ENCODE results near the gene SESN1.

SESN1 gene

GRCh38 chr6:108942556-108943492 is 151.8 kb downstream of the SESN1 start:
- in situ Hi-C loops (cut with MboI; ENCODE audit: low sequenced_read_pairs): no loop called here

GRCh38 chr6:108941859-108942258 is 152.8 kb downstream of the SESN1 start:
- in situ Hi-C loops (cut with MboI; ENCODE audit: low sequenced_read_pairs): no loop called here

- in situ Hi-C loops (cut with MboI; ENCODE audit: low sequenced_read_pairs): no loop called here
Measured at GRCh38 chr6:108941281-108941680, 153.4 kb downstream of the SESN1 start.

DNA sequence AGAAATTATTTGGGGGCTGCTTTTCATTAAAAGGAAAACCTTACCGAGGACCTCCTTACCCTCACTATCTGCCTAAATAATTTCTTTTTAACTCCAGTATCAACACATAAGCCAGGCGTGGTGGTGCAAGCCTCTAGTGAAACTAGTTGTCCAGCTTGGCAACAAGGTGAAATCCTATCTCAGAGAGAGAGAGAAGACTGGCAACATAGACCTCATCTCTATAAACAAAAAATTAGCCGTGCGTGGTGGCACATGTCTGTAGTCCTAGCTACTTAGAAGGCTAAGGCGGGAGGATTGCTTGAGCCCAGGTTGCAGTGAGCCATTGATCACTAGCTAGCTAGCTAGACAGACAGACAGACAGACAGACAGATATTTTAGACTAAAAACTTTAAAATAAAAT is 153.9 kb downstream of the SESN1 start:
- in situ Hi-C loops (cut with MboI; ENCODE audit: low sequenced_read_pairs): no loop called here

DNA sequence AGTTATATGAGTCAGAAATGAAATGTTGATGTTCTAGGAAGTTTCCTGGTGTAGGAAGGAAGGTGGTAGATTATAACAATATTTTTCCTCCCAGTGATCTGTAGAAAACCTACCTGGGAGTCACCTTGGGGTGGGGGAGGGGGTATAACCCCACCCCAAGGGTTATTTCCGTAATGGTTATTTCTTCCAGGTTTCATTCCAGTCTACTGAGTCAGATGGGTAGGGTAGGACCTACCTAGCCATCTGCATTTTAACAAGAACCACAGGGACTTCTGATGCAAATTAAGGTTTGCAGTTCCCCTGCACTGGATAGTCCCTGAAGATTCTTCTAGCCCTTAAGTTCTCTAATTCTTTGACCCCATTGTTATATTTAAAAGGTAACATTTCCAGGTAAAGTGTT is 157.5 kb downstream of the SESN1 start:
- in situ Hi-C loops (cut with MboI; ENCODE audit: low sequenced_read_pairs): no loop called here
